Fibroblast of lung (primary cell): ENCODE measurements around the gene DDX42. TPM values are rescaled to one million over a fixed set of nuclear protein-coding genes. Genes with fewer than 3 reads are reported as not detected.

ENCODE experiments used
- DNase-seq, 2 donors: peaks; one replicate each; pipeline versions ENCODE4 v3.0.0 to v3.0.0-alpha.2; 2010; ENCODE audit warnings: low read depth in 2 of 2
- H2AFZ ChIP-seq: 2 replicates; pipeline ENCODE4 v1.5.1; 2012; ENCODE audit warnings: low read length, control low read depth, inconsistent platforms
- H3K27ac ChIP-seq: 2 replicates; pipeline ENCODE4 v1.5.1; 2011; ENCODE audit warnings: low read length, control low read depth; ENCODE audit not compliant: insufficient read depth
- H3K27me3 ChIP-seq: 2 replicates; pipeline ENCODE4 v1.5.1; 2011; ENCODE audit warnings: mild to moderate bottlenecking, low read length; ENCODE audit not compliant: control insufficient read depth, insufficient read depth
- H3K36me3 ChIP-seq: 2 replicates; pipeline ENCODE4 v1.5.1; 2011; ENCODE audit warnings: low read length; ENCODE audit not compliant: control insufficient read depth, insufficient read depth
- H3K4me1 ChIP-seq: 2 replicates; pipeline ENCODE4 v1.5.1; 2011; ENCODE audit warnings: low read length; ENCODE audit not compliant: control insufficient read depth, insufficient read depth; ENCODE audit errors: extremely low read depth
- H3K4me2 ChIP-seq: 2 replicates; pipeline ENCODE4 v1.5.1; 2011; ENCODE audit warnings: low read length, control low read depth; ENCODE audit not compliant: insufficient read depth; ENCODE audit errors: extremely low read depth
- H3K4me3 ChIP-seq, 4 experiments: fragments of 200-600 bp in 1 of 4; sonication (generic) in 1 of 4; replicated peaks in 1 of 4; 2 replicates each; pipeline ENCODE4 v1.5.1; 2011 to 2016; ENCODE audit warnings: low read length in 4 of 4, low read depth in 3 of 4, mild to moderate bottlenecking in 3 of 4, control low read depth in 2 of 4, inconsistent platforms in 1 of 4, mixed read lengths in 1 of 4; ENCODE audit not compliant: insufficient read depth in 1 of 4; ENCODE audit errors: control extremely low read depth in 1 of 4
- H3K79me2 ChIP-seq: 2 replicates; pipeline ENCODE4 v1.5.1; 2012; ENCODE audit warnings: mild to moderate bottlenecking, low read length, inconsistent platforms; ENCODE audit not compliant: control insufficient read depth, insufficient read depth
- H3K9ac ChIP-seq: 2 replicates; pipeline ENCODE4 v1.5.1; 2011; ENCODE audit warnings: mild to moderate bottlenecking, low read length, control low read depth; ENCODE audit not compliant: insufficient read depth
- H3K9me3 ChIP-seq: 2 replicates; pipeline ENCODE4 v1.5.1; 2012; ENCODE audit warnings: low read depth, low read length; ENCODE audit not compliant: control insufficient read depth, insufficient read depth
- H4K20me1 ChIP-seq: 2 replicates; pipeline ENCODE4 v1.5.1; 2011; ENCODE audit warnings: low read length; ENCODE audit not compliant: control insufficient read depth, insufficient read depth; ENCODE audit errors: extremely low read depth
- CTCF ChIP-seq, 2 donors: IDR thresholded peaks in 1 of 2; conservative IDR thresholded peaks in 1 of 2; 1 replicate in 1 of 2; 2 replicates in 1 of 2; pipeline ENCODE4 v1.5.1; 2011 to 2012; ENCODE audit warnings: low read length in 2 of 2, control low read depth in 1 of 2, inconsistent platforms in 1 of 2, low read depth in 1 of 2, mild to moderate bottlenecking in 1 of 2
- EZH2 ChIP-seq: IDR thresholded peaks from 2 replicates; pipeline ENCODE4 v1.5.1; 2012; ENCODE audit warnings: low read length, control low read depth, mild to moderate bottlenecking; ENCODE audit errors: missing control alignments
- polyA plus RNA-seq, 2 donors: library from polyadenylated mRNA; depleted of rRNA in 1 of 2; stranded (reverse) in 1 of 2; unstranded in 1 of 2; fragments of >200 nt; gene quantifications; 2 replicates each; pipeline ENCODE4 v1.2.1, GENCODE V29; 2011 to 2012; ENCODE audit warnings: missing spikeins in 1 of 2
- total RNA-seq: library from RNA; depleted of rRNA; stranded (reverse); fragments of >200 nt; gene quantifications from 2 replicates; pipeline ENCODE4 v1.2.1, GENCODE V29; 2014

DDX42 gene
- total and polyA plus RNA-seq, 2 donors (not counting 1 experiment from before 2014, with no cell fraction given) = 61.8 to 81.5 TPM

- TF ChIP-seq CTCF (conservative IDR thresholded peaks at IDR 0.05 in 1 of 2, IDR thresholded peaks at IDR 0.05 in 1 of 2; ENCODE audit: low read depth in 1 of 2, low read length in 2 of 2) (no peak), EZH2 (no peak)
- Histone ChIP-seq H3K27ac (no peak overlapping the region), H3K79me2 (no peaks in the 10 kb centered on the region), H3K9ac (no peak overlapping the region), H3K4me3 (no peak overlapping the region), H3K36me3 (peaks cover 4% of the 10 kb centered on the region), H3K9me3 (no peaks in the 10 kb centered on the region), H3K4me1 (no peaks in the 10 kb centered on the region), H2AFZ (no peak overlapping the region), H3K4me2 (no peak overlapping the region), H4K20me1 (no peaks in the 10 kb centered on the region), H3K27me3 (no peaks in the 10 kb centered on the region)
- no peak for DNase-seq
These were observed 22.2 kb upstream of the DDX42 start for GRCh38 chr17:63751806-63752205.

- H3K9me3 ChIP-seq = no peaks in the 10 kb centered on the region
- no peaks in the 10 kb centered on the region for H3K27me3 ChIP-seq
- no peak overlapping the region for H3K4me3 ChIP-seq
- no peak for DNase-seq
- TF ChIP-seq EZH2 = no peak
- no peak for TF ChIP-seq CTCF (conservative IDR thresholded peaks at IDR 0.05 in 1 of 2, IDR thresholded peaks at IDR 0.05 in 1 of 2; ENCODE audit: low read depth in 1 of 2, low read length in 2 of 2)
- peaks cover 6% of the 10 kb centered on the region for H3K36me3 ChIP-seq
- H3K4me1 ChIP-seq = no peaks in the 10 kb centered on the region
- H3K79me2 ChIP-seq = no peaks in the 10 kb centered on the region
- no peak overlapping the region for H2AFZ ChIP-seq
- H4K20me1 ChIP-seq = no peaks in the 10 kb centered on the region
- no peak overlapping the region for H3K27ac ChIP-seq
- H3K9ac ChIP-seq = no peak overlapping the region
- H3K4me2 ChIP-seq = no peak overlapping the region
These were observed 21.3 kb upstream of the DDX42 start for GRCh38 chr17:63752707-63753106.

- no peak for DNase-seq
- Histone ChIP-seq H3K27me3 (no peaks in the 10 kb centered on the region), H3K36me3 (peaks cover 7% of the 10 kb centered on the region), H3K4me3 (no peak overlapping the region), H3K9me3 (no peaks in the 10 kb centered on the region), H3K27ac (no peak overlapping the region), H3K4me2 (no peak overlapping the region), H2AFZ (no peak overlapping the region), H3K9ac (no peak overlapping the region), H3K4me1 (no peaks in the 10 kb centered on the region), H3K79me2 (no peaks in the 10 kb centered on the region), H4K20me1 (no peaks in the 10 kb centered on the region)
- TF ChIP-seq CTCF (conservative IDR thresholded peaks at IDR 0.05 in 1 of 2, IDR thresholded peaks at IDR 0.05 in 1 of 2; ENCODE audit: low read depth in 1 of 2, low read length in 2 of 2) = no peak
These were observed 20.8 kb upstream of the DDX42 start for GRCh38 chr17:63753215-63753614.
